ENCODE results near the gene TNRC6B. TPM values are rescaled to one million over a fixed set of nuclear protein-coding genes. Genes with fewer than 3 reads are reported as not detected.
"Not testable (repeated sequence)": the region's sequence is repeated elsewhere in the genome, so short reads cannot be mapped to it uniquely, and the experiment has no call there.

Gene TNRC6B
- total RNA-seq, 1 experiment from 2014 or later, result 10.5 TPM

GRCh38 chr22:40206561-40206960 lies 28.8 kb downstream of the TNRC6B start:
- DNase-seq (ENCODE audit: extremely low read depth, low read depth), result no peak

- DNase-seq (ENCODE audit: extremely low read depth, low read depth), result no peak
Observed at GRCh38 chr22:40210818-40211217, 33.1 kb downstream of the TNRC6B start.

GRCh38 chr22:40211476-40212054 lies 33.8 kb downstream of the TNRC6B start:
- no peak for DNase-seq (ENCODE audit: extremely low read depth, low read depth)

GRCh38 chr22:40212121-40212520 lies 34.4 kb downstream of the TNRC6B start:
- DNase-seq (ENCODE audit: extremely low read depth, low read depth), result no peak

- no peak for DNase-seq (ENCODE audit: extremely low read depth, low read depth)
Observed at GRCh38 chr22:40213478-40213877, 35.8 kb downstream of the TNRC6B start.

- no peak for DNase-seq (ENCODE audit: extremely low read depth, low read depth)
Observed at GRCh38 chr22:40215266-40215665, 37.5 kb downstream of the TNRC6B start.

GRCh38 chr22:40216041-40216756 lies 38.5 kb downstream of the TNRC6B start:
- no peak for DNase-seq (ENCODE audit: extremely low read depth, low read depth)

- no peak for DNase-seq (ENCODE audit: extremely low read depth, low read depth)
Observed at GRCh38 chr22:40218152-40218551, 40.4 kb downstream of the TNRC6B start.

GRCh38 chr22:40218723-40219294 lies 41.1 kb downstream of the TNRC6B start:
- DNase-seq (ENCODE audit: extremely low read depth, low read depth), result no peak

GRCh38 chr22:40220316-40221054 lies 42.8 kb downstream of the TNRC6B start:
- DNase-seq (ENCODE audit: extremely low read depth, low read depth), result no peak

GRCh38 chr22:40221055-40221414 lies 43.3 kb downstream of the TNRC6B start:
- DNase-seq (ENCODE audit: extremely low read depth, low read depth), result no peak

- not testable (repeated sequence) for DNase-seq (ENCODE audit: extremely low read depth, low read depth)
Observed at GRCh38 chr22:40222979-40223378, 45.3 kb downstream of the TNRC6B start.

GRCh38 chr22:40224702-40225101 lies 47.0 kb downstream of the TNRC6B start:
- DNase-seq (ENCODE audit: extremely low read depth, low read depth), result no peak

- no peak for DNase-seq (ENCODE audit: extremely low read depth, low read depth)
Observed at GRCh38 chr22:40226620-40227019, 48.9 kb downstream of the TNRC6B start.

GRCh38 chr22:40231618-40232313 lies 54.0 kb downstream of the TNRC6B start:
- DNase-seq (ENCODE audit: extremely low read depth, low read depth), result no peak

- DNase-seq (ENCODE audit: extremely low read depth, low read depth), result no peak
Observed at GRCh38 chr22:40232624-40233023, 54.9 kb downstream of the TNRC6B start.

- DNase-seq (ENCODE audit: extremely low read depth, low read depth), result no peak
Observed at GRCh38 chr22:40233886-40234285, 56.2 kb downstream of the TNRC6B start.

- no peak for DNase-seq (ENCODE audit: extremely low read depth, low read depth)
Observed at GRCh38 chr22:40234658-40235057, 56.9 kb downstream of the TNRC6B start.

GRCh38 chr22:40235308-40235707 lies 57.6 kb downstream of the TNRC6B start:
- no peak for DNase-seq (ENCODE audit: extremely low read depth, low read depth)

GRCh38 chr22:40236131-40236665 lies 58.5 kb downstream of the TNRC6B start:
- DNase-seq (ENCODE audit: extremely low read depth, low read depth), result no peak

- no peak for DNase-seq (ENCODE audit: extremely low read depth, low read depth)
Observed at GRCh38 chr22:40237241-40237640, 59.5 kb downstream of the TNRC6B start.
